WTC11 (cell line): ENCODE data around the gene LMLN. TPM values are rescaled to one million over a fixed set of nuclear protein-coding genes. Genes with fewer than 3 reads are reported as not detected.

ENCODE experiments used
- ATF6 ChIP-seq: sonication (generic); formaldehyde crosslinking; IDR thresholded peaks from 2 replicates; pipeline ENCODE4 v1.8.1; 2023; ENCODE audit warnings: mild to moderate bottlenecking, missing genetic modification reagents
- E2F4 ChIP-seq: sonication (generic); formaldehyde crosslinking; IDR thresholded peaks from 2 replicates; pipeline ENCODE4 v1.8.1; 2022; ENCODE audit warnings: low read depth, mild to moderate bottlenecking, moderate library complexity, missing genetic modification reagents, borderline replicate concordance
- FOXP1 ChIP-seq: sonication (generic); formaldehyde crosslinking; IDR thresholded peaks from 2 replicates; pipeline ENCODE4 v1.8.0; 2022; ENCODE audit warnings: missing genetic modification reagents, mild to moderate bottlenecking, moderate library complexity, borderline replicate concordance
- FOXP4 ChIP-seq: sonication (generic); formaldehyde crosslinking; IDR thresholded peaks from 2 replicates; pipeline ENCODE4 v1.8.0; 2022; ENCODE audit warnings: mild to moderate bottlenecking, missing genetic modification reagents
- KAT7 ChIP-seq: sonication (generic); formaldehyde crosslinking; IDR thresholded peaks from 2 replicates; pipeline ENCODE4 v1.8.1; 2023; ENCODE audit warnings: missing genetic modification reagents, mild to moderate bottlenecking, borderline replicate concordance
- MYBL2 ChIP-seq: sonication (generic); formaldehyde crosslinking; IDR thresholded peaks from 2 replicates; pipeline ENCODE4 v1.8.1; 2023; ENCODE audit warnings: mild to moderate bottlenecking, moderate library complexity, missing genetic modification reagents
- NFE2L1 ChIP-seq: sonication (generic); formaldehyde crosslinking; IDR thresholded peaks from 2 replicates; pipeline ENCODE4 v1.8.1; 2023; ENCODE audit warnings: missing genetic modification reagents
- STAT6 ChIP-seq: sonication (generic); formaldehyde crosslinking; conservative IDR thresholded peaks from 2 replicates; pipeline ENCODE4 v1.8.1; 2023; ENCODE audit warnings: mild to moderate bottlenecking, low read depth, missing genetic modification reagents, moderate library complexity
- TEAD4 ChIP-seq: sonication (generic); formaldehyde crosslinking; IDR thresholded peaks from 2 replicates; pipeline ENCODE4 v1.8.0; 2022; ENCODE audit warnings: mild to moderate bottlenecking, missing genetic modification reagents
- ZNF425 ChIP-seq: fragments of 250-450 bp; sonication (Bioruptor Pico); conservative IDR thresholded peaks from 2 replicates; pipeline ENCODE4 v1.9.0; 2021; ENCODE audit warnings: mild to moderate bottlenecking
- ZNF512 ChIP-seq: sonication (generic); formaldehyde crosslinking; IDR thresholded peaks from 2 replicates; pipeline ENCODE4 v1.8.1; 2022; ENCODE audit warnings: missing genetic modification reagents, borderline replicate concordance
- total RNA-seq: library from RNA; stranded (reverse); gene quantifications from 3 replicates; pipeline ENCODE4 v1.2.3, GENCODE V29; 2021

LMLN gene
- total RNA-seq, 1 experiment from 2014 or later = 5.2 TPM

- no peak for TF ChIP-seq STAT6 (CRISPR knock-in tag)
- no peak for TF ChIP-seq ATF6 (CRISPR knock-in tag)
- no peak for TF ChIP-seq MYBL2
- TF ChIP-seq ZNF512 (CRISPR knock-in tag) = no peak
- no peak for TF ChIP-seq ZNF425 (CRISPR knock-in tag)
- no peak for TF ChIP-seq FOXP4 (CRISPR knock-in tag)
- TF ChIP-seq TEAD4 (CRISPR knock-in tag) = no peak
- TF ChIP-seq NFE2L1 (CRISPR knock-in tag) = no peak
- TF ChIP-seq FOXP1 = no peak
- TF ChIP-seq E2F4 (CRISPR knock-in tag) = no peak
- no peak for TF ChIP-seq KAT7 (CRISPR knock-in tag)
These were observed 119.9 kb downstream of the LMLN start (continued) for GRCh38 chr3:198079771-198080520.
